Activated CD8-positive, alpha-beta T cell treated with anti-CD3 and anti-CD28 coated beads for 36 hours (primary cell): ENCODE data around the gene CMTR2. TPM values are rescaled to one million over a fixed set of nuclear protein-coding genes. Genes with fewer than 3 reads are reported as not detected.

Experiments used
- ATAC-seq: fragments of 200-7000 bp; cut with Tn5 transposase; one replicate; pipeline ENCODE4 v1.10.0; 2021; ENCODE audit warnings: mild to moderate bottlenecking, moderate library complexity
- CTCF ChIA-PET: fragments of 350-600 bp; sonication (Branson Sonifier 250); formaldehyde crosslinking; loops from one replicate; lab custom pipeline; 2021; ENCODE audit warnings: antibody characterized with exemption; lab: Charles Lee
- POLR2A ChIA-PET: fragments of 350-600 bp; sonication (Branson Sonifier 250); formaldehyde crosslinking; loops from one replicate; lab custom pipeline; 2021; ENCODE audit warnings: antibody characterized with exemption; lab: Charles Lee
- DNase-seq: peaks from one replicate; pipeline ENCODE4 v3.0.0-alpha.2; 2020
- H3K27ac Mint-ChIP-seq: one replicate; pipeline ENCODE4 v1.8.0; 2021; ENCODE audit warnings: mild to moderate bottlenecking, mixed read lengths
- H3K27me3 Mint-ChIP-seq: one replicate; pipeline ENCODE4 v1.8.0; 2021; ENCODE audit warnings: mixed read lengths
- H3K36me3 Mint-ChIP-seq: one replicate; pipeline ENCODE4 v1.8.0; 2021; ENCODE audit warnings: low read depth, mixed read lengths
- H3K4me1 Mint-ChIP-seq: one replicate; pipeline ENCODE4 v1.8.0; 2021; ENCODE audit warnings: low read depth, mixed read lengths
- H3K4me3 Mint-ChIP-seq: one replicate; pipeline ENCODE4 v1.8.0; 2021; ENCODE audit warnings: mild to moderate bottlenecking, moderate library complexity, mixed read lengths
- H3K9me3 Mint-ChIP-seq: one replicate; pipeline ENCODE4 v1.8.0; 2021; ENCODE audit warnings: mixed read lengths
- intact Hi-C: fragments of 100-400 bp; cut with micrococcal nuclease; formaldehyde crosslinking; loops from one replicate; pipeline ENCODE4 v1.10.0; 2022
- total RNA-seq, 2 experiments: library from RNA; stranded (reverse); gene quantifications; one replicate each; pipeline ENCODE4 v1.2.3, GENCODE V29; 2021
- TF ChIP-seq, protein P1 (sequence below): fragments of 200-600 bp; IDR thresholded peaks from one replicate; pipeline ENCODE4 v1.8.0; 2022; ENCODE audit warnings: antibody characterized with exemption, mild to moderate bottlenecking

Gene CMTR2
- total RNA-seq, 2 experiments from 2014 or later = 16.6 to 19.3 TPM

- Mint-ChIP-seq H3K36me3 (no peaks in the 10 kb centered on the region), H3K27me3 (no peaks in the 10 kb centered on the region), H3K27ac (no peak overlapping the region), H3K9me3 (no peaks in the 10 kb centered on the region), H3K4me1 (no peaks in the 10 kb centered on the region), H3K4me3 (no peak overlapping the region)
- TF ChIP-seq, protein P1, sequence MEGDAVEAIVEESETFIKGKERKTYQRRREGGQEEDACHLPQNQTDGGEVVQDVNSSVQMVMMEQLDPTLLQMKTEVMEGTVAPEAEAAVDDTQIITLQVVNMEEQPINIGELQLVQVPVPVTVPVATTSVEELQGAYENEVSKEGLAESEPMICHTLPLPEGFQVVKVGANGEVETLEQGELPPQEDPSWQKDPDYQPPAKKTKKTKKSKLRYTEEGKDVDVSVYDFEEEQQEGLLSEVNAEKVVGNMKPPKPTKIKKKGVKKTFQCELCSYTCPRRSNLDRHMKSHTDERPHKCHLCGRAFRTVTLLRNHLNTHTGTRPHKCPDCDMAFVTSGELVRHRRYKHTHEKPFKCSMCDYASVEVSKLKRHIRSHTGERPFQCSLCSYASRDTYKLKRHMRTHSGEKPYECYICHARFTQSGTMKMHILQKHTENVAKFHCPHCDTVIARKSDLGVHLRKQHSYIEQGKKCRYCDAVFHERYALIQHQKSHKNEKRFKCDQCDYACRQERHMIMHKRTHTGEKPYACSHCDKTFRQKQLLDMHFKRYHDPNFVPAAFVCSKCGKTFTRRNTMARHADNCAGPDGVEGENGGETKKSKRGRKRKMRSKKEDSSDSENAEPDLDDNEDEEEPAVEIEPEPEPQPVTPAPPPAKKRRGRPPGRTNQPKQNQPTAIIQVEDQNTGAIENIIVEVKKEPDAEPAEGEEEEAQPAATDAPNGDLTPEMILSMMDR = no peak
- intact Hi-C loops = no loop called here
- DNase-seq (no peak), ATAC-seq (no peak)
- CTCF ChIA-PET = no interaction called here
- POLR2A ChIA-PET = no interaction called here
These were observed 46.6 kb downstream of the CMTR2 start for GRCh38 chr16:71242601-71243000.

- ATAC-seq = no peak
- TF ChIP-seq, protein P1 = no peak
- Mint-ChIP-seq H3K36me3 (no peaks in the 10 kb centered on the region), H3K27ac (no peak overlapping the region), H3K27me3 (no peaks in the 10 kb centered on the region), H3K9me3 (no peaks in the 10 kb centered on the region), H3K4me1 (no peaks in the 10 kb centered on the region), H3K4me3 (no peak overlapping the region)
- no peak for DNase-seq
- ChIA-PET POLR2A (no interaction called here), CTCF (no interaction called here)
- intact Hi-C loops = no loop called here
These were observed 47.2 kb downstream of the CMTR2 start for GRCh38 chr16:71242036-71242435.

Other genes starting within 250 kb of the CMTR2 start
- not detected for gene HYDIN, start 58.7 kb downstream of the CMTR2 start, total RNA-seq
- gene CALB2, start 69.3 kb upstream of the CMTR2 start, total RNA-seq = not detected
- gene TLE7, start 152.7 kb upstream of the CMTR2 start, total RNA-seq = not detected
- gene ZNF23, start 172.8 kb upstream of the CMTR2 start, total RNA-seq = 10 to 100 TPM; 10.4 to 11.1 TPM
- 1 to 10 TPM; 3.9 to 4.1 TPM for gene ZNF19, start 199.9 kb upstream of the CMTR2 start, total RNA-seq
- gene CHST4, start 237.0 kb upstream of the CMTR2 start, total RNA-seq = under 1 TPM in 1 of 2 experiments, not detected in 1; 0.16 TPM